Stomach (tissue), 9 donors: ENCODE measurements around the gene VAV2. TPM values are rescaled to one million over a fixed set of nuclear protein-coding genes. Genes with fewer than 3 reads are reported as not detected.

Experiments used
- DNase-seq, 2 donors: peaks; one replicate each; pipeline versions ENCODE4 v3.0.0 to v3.0.0-alpha.2; 2013 to 2019
- H3K27ac ChIP-seq, 5 donors: fragments of 200-600 bp in 4 of 5; sonication (generic) in 4 of 5; one replicate each; pipeline ENCODE4 v1.5.1; 2013 to 2019; ENCODE audit warnings: mild to moderate bottlenecking in 1 of 5, moderate library complexity in 1 of 5
- H3K27me3 ChIP-seq, 3 donors: fragments of 200-600 bp; sonication (generic); one replicate each; pipeline ENCODE4 v1.5.1; 2017 to 2019; ENCODE audit warnings: mixed run types in 1 of 3
- H3K36me3 ChIP-seq, 4 donors: fragments of 200-600 bp; sonication (generic); 1 replicate in 3 of 4; 2 replicates in 1 of 4; pipeline ENCODE4 v1.5.1; 2016 to 2019
- H3K4me1 ChIP-seq, 4 donors: fragments of 200-600 bp; sonication (generic); one replicate each; pipeline ENCODE4 v1.5.1; 2016 to 2019
- H3K4me3 ChIP-seq, 4 donors: fragments of 200-600 bp; sonication (generic) in 3 of 4; one replicate each; pipeline ENCODE4 v1.5.1; 2016 to 2019; ENCODE audit warnings: mild to moderate bottlenecking in 1 of 4
- H3K9me3 ChIP-seq, 4 donors: fragments of 200-600 bp; sonication (generic); one replicate each; pipeline ENCODE4 v1.5.1; 2016 to 2019
- EP300 ChIP-seq: sonication (generic); formaldehyde crosslinking; IDR thresholded peaks from one replicate; pipeline ENCODE4 v1.6.1; 2017; ENCODE audit warnings: antibody characterized with exemption
- POLR2A ChIP-seq, 4 donors: fragments of 450-650 bp; IDR thresholded peaks; one replicate each; pipeline ENCODE4 v1.6.1; 2016; ENCODE audit warnings: antibody characterized with exemption in 4 of 4, control low read depth in 2 of 4, mild to moderate bottlenecking in 1 of 4, moderate library complexity in 1 of 4
- POLR2AphosphoS5 ChIP-seq, 3 donors: sonication (generic); formaldehyde crosslinking; IDR thresholded peaks; one replicate each; pipeline ENCODE4 v1.6.1; 2016; ENCODE audit warnings: antibody characterized with exemption in 3 of 3
- WGBS, 5 donors: extraction: QIAGEN DNeasy Blood & Tissue Kit in 3 of 5; methylation state at CpG; one replicate each; pipeline versions ENCODE4 v1.1.5 to v1.1.7; 2013 to 2018; 5-methylcytosine and 5-hydroxymethylcytosine counted together
- intact Hi-C: fragments of 100-400 bp; cut with DNase I; formaldehyde crosslinking; loops from one replicate; pipeline ENCODE4 v1.15.1; 2023; ENCODE audit warnings: low total_unique reads
- polyA plus RNA-seq, 3 donors: library from polyadenylated mRNA; stranded (reverse); fragments of 200-250 nt; gene quantifications; one replicate each; pipeline ENCODE4 v1.2.3, GENCODE V29; 2013
- total RNA-seq, 5 donors: library from RNA; depleted of rRNA; stranded (reverse); fragments of >200 nt; gene quantifications; one replicate each; pipeline versions ENCODE4 v1.1.0 to v1.2.3, GENCODE V29; 2014 to 2016
- TF ChIP-seq, protein P1 (sequence below), 7 experiments: fragments of 450-650 bp in 4 of 7; fragments of 200-600 bp in 3 of 7; sonication (generic) in 3 of 7; IDR thresholded peaks; one replicate each; pipeline ENCODE4 v1.5.1; 2016 to 2019; ENCODE audit warnings: antibody characterized with exemption in 7 of 7, control low read depth in 2 of 7, mild to moderate bottlenecking in 1 of 7
- donor health status: healthy with polysubstance abuse.
- donor health status: Bipolar disorder and iron deficiency.
- donor health status: healthy.

VAV2 gene
- total and polyA plus RNA-seq, 8 donors, result 4.1 to 14.2 (median 7.0) TPM

DNA sequence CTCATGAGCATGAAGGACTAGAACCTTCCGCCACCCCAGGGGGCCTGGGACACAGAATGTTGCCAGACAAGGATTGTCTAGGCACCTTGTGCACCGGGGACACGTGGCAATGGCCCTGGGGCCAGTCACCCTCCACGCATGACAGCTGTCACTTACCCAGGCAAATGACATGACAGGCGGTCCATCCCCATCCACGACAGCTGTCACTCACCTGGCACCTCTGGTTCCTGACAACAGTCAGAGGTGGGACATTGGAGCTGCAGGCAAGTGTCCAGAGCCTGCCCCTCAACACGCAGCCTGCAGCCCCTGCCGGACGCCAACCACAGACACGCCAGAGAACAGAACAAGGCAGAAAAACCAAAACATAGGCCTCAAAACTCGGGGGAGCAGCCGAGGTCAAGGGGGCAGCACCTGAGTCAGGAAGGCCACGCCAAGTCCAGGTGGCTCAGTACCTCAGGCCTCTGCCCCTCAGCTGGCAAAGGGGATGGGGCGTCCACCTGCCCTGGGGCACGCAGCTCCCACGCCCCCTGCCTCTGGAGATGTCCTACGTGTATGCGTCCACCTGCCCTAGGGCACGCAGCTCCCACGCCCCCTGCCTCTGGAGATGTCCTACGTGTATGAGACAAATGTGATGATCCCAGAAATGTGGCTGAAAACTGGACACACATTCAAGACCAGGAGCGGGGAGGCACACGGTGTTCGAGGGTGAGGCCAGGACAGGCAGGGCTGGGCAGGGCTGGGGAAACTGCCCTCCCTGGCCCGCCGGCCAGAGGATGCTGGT is 14.5 kb downstream of the VAV2 start:
- no peaks in the 10 kb centered on the region for H3K36me3 ChIP-seq
- no peaks in the 10 kb centered on the region for H3K9me3 ChIP-seq
- intact Hi-C loops, result no loop called here
- no peak overlapping the region for H3K27ac ChIP-seq
- no peak for DNase-seq
- H3K4me3 ChIP-seq, result no peak overlapping the region
- WGBS, 5 donors, result 86 to 95% (median 91%) methylated on average over 22 to 26 of the region's 26 CpGs
- TF ChIP-seq POLR2A (IDR thresholded peaks at IDR 0.05) (no peak), POLR2AphosphoS5 (IDR thresholded peaks at IDR 0.05) (no peak), EP300 (no peak)
- TF ChIP-seq, protein P1, sequence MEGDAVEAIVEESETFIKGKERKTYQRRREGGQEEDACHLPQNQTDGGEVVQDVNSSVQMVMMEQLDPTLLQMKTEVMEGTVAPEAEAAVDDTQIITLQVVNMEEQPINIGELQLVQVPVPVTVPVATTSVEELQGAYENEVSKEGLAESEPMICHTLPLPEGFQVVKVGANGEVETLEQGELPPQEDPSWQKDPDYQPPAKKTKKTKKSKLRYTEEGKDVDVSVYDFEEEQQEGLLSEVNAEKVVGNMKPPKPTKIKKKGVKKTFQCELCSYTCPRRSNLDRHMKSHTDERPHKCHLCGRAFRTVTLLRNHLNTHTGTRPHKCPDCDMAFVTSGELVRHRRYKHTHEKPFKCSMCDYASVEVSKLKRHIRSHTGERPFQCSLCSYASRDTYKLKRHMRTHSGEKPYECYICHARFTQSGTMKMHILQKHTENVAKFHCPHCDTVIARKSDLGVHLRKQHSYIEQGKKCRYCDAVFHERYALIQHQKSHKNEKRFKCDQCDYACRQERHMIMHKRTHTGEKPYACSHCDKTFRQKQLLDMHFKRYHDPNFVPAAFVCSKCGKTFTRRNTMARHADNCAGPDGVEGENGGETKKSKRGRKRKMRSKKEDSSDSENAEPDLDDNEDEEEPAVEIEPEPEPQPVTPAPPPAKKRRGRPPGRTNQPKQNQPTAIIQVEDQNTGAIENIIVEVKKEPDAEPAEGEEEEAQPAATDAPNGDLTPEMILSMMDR (IDR thresholded peaks at IDR 0.05), result no peak
- peaks cover 26 to 67% (median 51%) of the 10 kb centered on the region in 4 donors for H3K4me1 ChIP-seq
- no peaks in the 10 kb centered on the region for H3K27me3 ChIP-seq

DNA sequence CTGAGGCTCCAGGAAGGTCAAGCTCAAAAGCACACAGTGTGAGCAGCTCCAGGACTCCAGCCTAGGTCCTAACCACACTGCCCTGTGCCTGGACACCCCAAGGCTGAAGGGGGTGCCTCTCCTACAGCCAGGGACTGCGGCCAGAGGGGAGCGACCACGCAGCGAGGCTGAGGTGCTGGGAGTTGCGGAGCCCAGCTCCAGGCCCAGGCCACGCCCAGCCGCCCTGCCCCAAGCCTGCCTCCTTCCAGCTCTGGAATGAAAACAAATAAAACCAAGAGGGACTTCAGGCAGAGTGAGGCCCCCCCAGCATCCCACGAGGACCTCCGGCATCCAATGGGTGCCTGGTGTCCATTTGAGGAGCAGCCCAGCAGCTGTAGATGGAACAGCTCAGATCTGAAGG is 15.2 kb downstream of the VAV2 start:
- intact Hi-C loops, result no loop called here
- Histone ChIP-seq H3K4me3 (no peak overlapping the region), H3K27ac (no peak overlapping the region), H3K9me3 (no peaks in the 10 kb centered on the region), H3K27me3 (no peaks in the 10 kb centered on the region), H3K4me1 (peaks cover 31 to 72% (median 58%) of the 10 kb centered on the region in 4 donors), H3K36me3 (no peaks in the 10 kb centered on the region)
- no peak for TF ChIP-seq EP300
- TF ChIP-seq POLR2AphosphoS5 (IDR thresholded peaks at IDR 0.05), result no peak
- TF ChIP-seq, protein P1 (IDR thresholded peaks at IDR 0.05), result no peak
- TF ChIP-seq POLR2A (IDR thresholded peaks at IDR 0.05), result no peak
- DNase-seq, result no peak
- WGBS, 5 donors, result 43 to 62% (median 55%) methylated on average over 2 to 9 of the region's 9 CpGs

DNA sequence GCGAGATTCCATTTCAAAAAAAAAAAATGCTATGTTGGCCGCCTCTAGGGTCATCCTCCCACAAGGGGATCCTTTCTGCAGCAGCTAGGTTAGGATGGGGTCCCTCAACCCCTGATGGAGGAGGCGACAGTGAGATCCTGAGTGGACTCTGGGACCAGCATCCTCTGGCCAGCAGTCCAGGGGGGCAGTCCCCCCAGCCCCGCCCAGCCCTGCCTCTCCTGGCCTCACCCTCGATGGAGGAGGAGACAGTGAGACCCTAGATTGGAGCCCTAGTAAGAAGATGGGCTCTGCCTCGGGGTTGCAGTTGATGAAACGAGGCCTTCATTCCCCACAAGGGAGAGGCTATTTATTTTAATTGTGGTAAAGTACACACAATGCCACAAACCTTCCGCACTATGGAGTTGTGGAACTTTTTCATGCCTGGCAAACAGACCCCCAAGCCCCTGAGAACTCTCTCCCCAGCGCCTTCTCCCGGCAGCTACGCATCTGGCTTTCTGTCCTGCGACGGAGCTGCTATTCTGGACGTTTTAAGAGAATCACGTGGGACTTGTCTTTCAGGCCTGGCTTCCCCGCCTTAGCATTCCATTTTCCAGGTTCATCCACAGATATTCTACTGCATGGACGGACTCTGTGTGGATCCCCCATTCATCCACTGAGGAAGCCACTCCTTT is 15.8 kb downstream of the VAV2 start:
- TF ChIP-seq POLR2A (IDR thresholded peaks at IDR 0.05) (no peak), POLR2AphosphoS5 (IDR thresholded peaks at IDR 0.05) (no peak), EP300 (no peak)
- TF ChIP-seq, protein P1 (IDR thresholded peaks at IDR 0.05), result no peak
- DNase-seq, result no peak

DNA sequence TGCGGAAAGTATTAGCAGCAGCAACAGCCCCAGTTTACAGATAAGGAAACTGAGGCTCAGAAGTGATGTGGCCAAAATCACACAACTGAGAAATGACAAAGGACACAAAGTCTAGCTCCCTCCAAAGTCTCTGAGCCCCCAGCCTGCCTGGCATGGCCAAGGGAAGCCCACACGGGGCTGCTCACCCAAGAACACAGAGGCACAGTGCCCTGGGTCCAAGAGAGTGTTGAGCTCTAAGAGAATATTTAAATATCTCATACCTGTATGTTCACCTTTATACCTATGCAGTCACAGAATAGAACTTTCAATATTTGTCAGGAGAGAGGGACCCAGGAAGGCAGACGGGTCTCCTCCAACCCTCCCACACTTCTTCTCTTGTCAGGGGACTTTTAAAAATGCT is 16.6 kb downstream of the VAV2 start:
- Histone ChIP-seq H3K27me3 (no peaks in the 10 kb centered on the region), H3K27ac (no peak overlapping the region), H3K36me3 (no peaks in the 10 kb centered on the region), H3K4me1 (peaks cover 36 to 80% (median 65%) of the 10 kb centered on the region in 4 donors), H3K9me3 (no peaks in the 10 kb centered on the region), H3K4me3 (no peak overlapping the region)
- TF ChIP-seq, protein P1 (IDR thresholded peaks at IDR 0.05), result no peak
- TF ChIP-seq EP300, result no peak
- no peak for TF ChIP-seq POLR2A (IDR thresholded peaks at IDR 0.05)
- TF ChIP-seq POLR2AphosphoS5 (IDR thresholded peaks at IDR 0.05), result no peak
- 86 to 96% (median 93%) methylated on average over 3 of the region's 3 CpGs for WGBS, 5 donors
- intact Hi-C loops, result no loop called here
- DNase-seq, result no peak

More for the DNA sequence above, 15.8 kb downstream of the VAV2 start:
- no peaks in the 10 kb centered on the region for H3K9me3 ChIP-seq
- intact Hi-C loops, result no loop called here
- H3K36me3 ChIP-seq, result no peaks in the 10 kb centered on the region
- WGBS, 5 donors, result 76 to 85% (median 79%) methylated on average over 15 to 17 of the region's 17 CpGs
- H3K4me3 ChIP-seq, result no peak overlapping the region
- no peaks in the 10 kb centered on the region for H3K27me3 ChIP-seq
- H3K4me1 ChIP-seq, result peaks cover 34 to 76% (median 63%) of the 10 kb centered on the region in 4 donors
- no peak overlapping the region for H3K27ac ChIP-seq
